HG03439 (cell line): ENCODE measurements around the gene GABPB2.

Experiments
- ATAC-seq: cut with Tn5 transposase; IDR thresholded peaks from one replicate; pipeline ENCODE4 v1.9.1; 2021; ENCODE audit warnings: mild to moderate bottlenecking, moderate library complexity; ENCODE audit not compliant: unreplicated experiment

The GABPB2 gene

DNA sequence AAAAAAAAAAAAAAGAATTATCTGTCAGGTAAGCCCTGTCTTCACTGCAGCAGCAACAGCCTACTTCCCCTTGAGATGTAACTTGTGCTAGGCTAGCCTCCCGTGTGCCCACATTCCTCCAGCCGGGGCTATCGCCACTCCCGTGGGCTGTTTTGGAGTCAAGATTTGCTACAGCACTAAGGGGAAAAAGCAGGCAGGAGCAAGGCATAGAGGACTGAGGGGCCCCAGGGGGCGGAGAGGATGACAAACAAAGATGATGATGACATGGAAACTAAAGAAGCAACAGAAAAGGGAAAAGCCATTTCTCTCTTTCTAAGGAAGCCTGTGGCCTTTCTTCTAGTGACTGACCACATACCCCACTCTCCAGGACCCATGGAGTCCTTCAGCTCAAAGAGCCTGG, 87.8 kb downstream of the GABPB2 start:
- ATAC-seq: no peak

DNA sequence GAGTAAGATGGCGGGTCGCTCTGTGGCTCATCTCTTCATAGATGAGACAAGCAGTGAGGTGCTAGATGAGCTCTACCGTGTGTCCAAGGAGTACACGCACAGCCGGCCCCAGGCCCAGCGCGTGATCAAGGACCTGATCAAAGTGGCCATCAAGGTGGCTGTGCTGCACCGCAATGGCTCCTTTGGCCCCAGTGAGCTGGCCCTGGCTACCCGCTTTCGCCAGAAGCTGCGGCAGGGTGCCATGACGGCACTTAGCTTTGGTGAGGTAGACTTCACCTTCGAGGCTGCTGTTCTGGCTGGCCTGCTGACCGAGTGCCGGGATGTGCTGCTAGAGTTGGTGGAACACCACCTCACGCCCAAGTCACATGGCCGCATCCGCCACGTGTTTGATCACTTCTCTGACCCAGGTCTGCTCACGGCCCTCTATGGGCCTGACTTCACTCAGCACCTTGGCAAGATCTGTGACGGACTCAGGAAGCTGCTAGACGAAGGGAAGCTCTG, 88.2 kb downstream of the GABPB2 start:
- ATAC-seq: no peak

DNA sequence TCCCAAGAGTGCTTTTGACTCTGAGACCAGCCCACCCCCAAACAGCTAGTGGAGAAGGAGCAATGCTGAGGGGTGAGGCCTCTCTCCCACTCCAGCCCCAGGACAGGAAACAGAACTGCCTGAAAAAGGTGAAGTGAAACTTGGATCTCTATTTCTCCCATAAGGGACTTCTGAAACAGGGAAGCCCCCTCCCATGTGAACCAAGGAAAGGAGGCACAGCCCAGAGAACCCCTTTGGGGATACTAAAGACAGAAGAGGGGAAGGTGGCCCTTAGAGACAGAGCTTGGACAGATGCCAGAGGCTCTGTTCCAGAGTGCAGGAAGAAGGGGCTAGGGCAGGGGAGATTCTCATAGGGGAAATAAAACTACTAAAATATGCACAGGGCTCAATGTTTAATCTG, 88.8 kb downstream of the GABPB2 start:
- ATAC-seq: no peak

DNA sequence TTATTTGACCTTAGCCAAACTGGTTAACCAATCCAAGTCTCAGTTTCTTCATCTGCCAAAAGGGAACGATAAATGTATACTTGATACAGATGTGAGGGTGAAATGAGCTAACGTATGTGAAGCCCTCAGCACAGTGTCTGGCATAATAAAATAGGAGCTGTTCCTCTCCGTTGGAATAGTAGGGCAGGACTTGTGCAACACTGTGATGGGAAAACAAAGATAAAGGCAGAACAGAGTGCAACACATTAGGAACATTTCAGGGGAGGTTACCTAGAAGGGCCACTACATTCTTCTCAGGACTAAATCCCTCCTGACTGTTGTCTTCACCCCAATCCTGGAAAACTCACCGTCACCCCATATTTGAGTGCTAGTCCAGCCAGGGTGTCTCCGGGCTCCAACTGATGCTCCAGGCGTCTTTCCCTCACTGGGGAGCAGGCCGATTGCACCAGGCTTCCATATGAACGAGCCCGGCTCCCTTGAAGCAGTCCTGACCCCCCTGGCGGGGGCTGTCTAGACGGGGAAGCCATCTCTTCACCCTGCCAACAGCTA, 94.2 kb downstream of the GABPB2 start:
- no peak for ATAC-seq

DNA sequence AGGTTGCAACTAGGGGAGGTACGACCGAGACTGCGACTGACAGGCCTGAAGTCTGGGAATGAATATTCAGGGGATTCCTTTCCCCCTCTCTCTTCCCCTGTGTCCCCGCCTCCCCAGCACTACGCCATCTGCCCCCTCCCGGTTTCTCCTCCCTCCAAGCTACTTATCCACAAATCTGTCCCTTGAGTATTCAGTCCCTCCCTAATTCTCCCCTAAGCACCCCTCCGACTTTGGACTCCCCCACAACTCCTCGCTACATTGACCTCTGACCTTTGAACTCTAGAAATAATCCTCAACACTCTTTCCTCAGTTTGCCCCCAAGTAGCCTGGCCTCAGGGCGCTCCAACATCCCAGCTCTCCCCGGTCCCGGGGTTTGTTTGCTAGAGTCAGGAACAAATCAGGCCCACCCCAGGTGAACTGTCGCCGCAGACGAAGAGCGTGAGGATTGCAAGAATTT, 94.7 kb downstream of the GABPB2 start:
- no peak for ATAC-seq

DNA sequence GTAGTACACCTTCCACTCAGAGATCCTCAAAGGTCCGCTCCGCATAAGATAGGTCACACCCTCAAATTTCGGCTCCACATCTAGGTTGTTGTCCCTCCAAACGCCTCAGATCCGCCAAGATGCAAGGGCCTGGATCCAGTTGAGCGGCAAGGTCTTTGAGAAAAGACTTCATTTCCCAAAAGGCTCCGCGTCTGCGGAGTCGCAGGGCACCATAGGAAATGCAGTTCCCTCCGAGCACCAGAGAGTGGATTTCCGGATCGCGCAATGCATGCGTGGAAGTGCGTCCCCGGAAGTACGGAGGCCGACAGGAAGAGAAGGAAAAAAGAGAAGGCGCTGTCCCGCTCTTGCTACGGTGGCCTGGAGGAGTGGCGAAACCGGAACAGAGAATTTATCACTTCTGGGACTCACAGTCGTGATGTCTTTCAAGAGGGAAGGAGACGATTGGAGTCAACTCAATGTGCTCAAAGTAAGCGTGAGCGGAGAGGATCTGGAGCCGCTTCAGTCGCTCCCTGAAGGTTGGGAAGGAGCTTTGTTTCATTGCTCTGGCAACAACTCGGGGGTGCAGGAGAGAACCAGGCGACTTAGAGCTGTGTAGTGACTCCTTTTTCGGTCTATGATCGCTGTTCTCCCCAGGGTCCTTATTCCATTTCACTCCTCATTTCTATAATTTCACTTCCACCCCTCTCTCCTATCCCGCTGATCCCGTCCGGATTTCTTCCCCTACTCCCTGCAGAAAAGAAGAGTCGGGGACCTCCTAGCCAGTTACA, 95.4 kb downstream of the GABPB2 start, which contains the start of the genes LYSMD1 and SCNM1:
LYSMD1 (minus strand) TSS at position 165 of the 767 bp plus-strand sequence. CDS start 644 bp downstream, outside the sequence.
SCNM1 (plus strand) TSS at position 407 of the 767 bp plus-strand sequence; CDS start at position 416, 9 bp downstream.
- ATAC-seq: peak; percentile 83

DNA sequence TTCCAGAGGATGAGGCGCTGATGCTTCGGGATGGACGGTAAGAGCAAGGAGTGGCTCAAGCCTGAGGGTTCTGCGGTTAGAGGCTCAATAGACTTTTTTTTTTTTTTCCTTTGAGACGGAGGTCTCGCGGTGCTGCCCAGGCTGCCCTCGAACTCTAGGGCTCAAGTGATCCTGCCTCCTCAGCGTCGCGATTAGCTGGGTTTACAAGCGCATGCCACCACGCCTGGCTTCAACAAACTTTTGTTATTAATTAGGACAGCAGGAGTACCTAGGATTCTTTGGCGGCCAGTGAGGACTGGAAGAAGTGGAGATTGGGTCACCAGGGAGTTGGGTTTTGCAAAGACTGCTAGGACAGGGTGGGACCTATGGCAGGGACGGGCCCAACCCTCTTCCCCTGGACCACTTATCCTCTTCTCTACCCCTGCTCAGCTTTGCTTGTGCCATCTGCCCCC, 96.0 kb downstream of the GABPB2 start:
- no peak for ATAC-seq

DNA sequence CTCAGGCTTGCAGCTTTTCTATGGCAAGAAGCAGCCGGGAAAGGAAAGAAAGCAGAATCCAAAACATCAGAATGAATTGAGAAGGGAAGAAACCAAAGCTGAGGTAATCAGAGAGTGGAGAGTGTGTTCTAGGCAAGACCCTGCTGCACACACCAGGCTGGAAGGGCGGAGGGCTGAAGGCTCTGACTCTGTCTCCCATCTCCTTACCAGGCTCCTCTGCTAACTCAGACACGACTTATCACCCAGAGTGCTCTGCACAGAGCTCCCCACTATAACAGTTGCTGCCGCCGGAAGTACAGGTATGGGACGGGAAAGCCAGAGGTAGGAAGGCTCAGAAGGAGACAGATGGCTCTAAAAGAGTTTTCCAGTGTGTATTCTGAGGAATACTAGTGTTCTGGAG, 96.6 kb downstream of the GABPB2 start:
- no peak for ATAC-seq

DNA sequence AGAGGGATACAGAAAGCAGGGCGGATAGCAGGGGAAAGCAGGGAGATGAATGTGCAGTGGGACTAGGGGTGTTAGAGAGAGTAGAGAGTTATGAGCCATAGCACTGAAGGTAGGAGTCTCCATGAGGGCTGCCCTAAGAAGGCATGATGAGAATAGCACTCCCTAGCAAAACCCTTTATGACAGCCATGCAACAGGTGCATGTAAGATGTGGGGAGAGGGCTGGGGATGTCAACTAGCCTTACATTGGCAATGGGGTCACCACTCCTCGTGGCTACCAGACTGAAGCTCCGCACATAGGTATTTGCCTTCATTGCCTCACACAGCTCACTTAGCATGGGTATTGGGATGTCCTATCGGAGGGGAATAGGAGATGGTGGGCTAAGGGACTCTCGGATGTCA, 100.6 kb downstream of the GABPB2 start:
- no peak for ATAC-seq
